ENCODE results near the gene DENND6B. TPM values are rescaled to one million over a fixed set of nuclear protein-coding genes. Genes with fewer than 3 reads are reported as not detected.
A peak's percentile ranks its signal among the peaks of the same experiment; 100 is the strongest.

DENND6B gene
- total and polyA plus RNA-seq, 12 donors = 1.1 to 3.6 (median 2.0) TPM

DNA sequence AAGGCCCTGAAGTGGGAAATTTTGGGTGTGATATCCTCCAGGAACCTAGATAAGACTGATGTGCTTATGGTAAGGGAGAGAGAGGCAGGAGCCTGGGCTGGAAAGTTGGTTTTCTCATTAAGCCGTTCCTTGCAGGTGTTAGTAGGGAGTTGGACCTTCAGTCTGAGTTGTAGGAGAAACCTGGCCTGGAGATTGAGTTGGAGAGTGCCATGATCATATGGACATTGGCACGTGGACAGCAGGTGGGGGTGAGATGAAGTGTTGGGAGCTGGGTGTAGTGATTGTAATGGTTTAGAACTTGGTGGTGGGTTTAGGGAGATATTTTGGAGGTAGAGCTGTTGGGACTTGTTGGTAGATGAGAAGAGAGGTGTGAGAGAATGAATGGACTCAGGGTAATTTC is 21.2 kb upstream of the DENND6B start:
- TF ChIP-seq, protein P1, sequence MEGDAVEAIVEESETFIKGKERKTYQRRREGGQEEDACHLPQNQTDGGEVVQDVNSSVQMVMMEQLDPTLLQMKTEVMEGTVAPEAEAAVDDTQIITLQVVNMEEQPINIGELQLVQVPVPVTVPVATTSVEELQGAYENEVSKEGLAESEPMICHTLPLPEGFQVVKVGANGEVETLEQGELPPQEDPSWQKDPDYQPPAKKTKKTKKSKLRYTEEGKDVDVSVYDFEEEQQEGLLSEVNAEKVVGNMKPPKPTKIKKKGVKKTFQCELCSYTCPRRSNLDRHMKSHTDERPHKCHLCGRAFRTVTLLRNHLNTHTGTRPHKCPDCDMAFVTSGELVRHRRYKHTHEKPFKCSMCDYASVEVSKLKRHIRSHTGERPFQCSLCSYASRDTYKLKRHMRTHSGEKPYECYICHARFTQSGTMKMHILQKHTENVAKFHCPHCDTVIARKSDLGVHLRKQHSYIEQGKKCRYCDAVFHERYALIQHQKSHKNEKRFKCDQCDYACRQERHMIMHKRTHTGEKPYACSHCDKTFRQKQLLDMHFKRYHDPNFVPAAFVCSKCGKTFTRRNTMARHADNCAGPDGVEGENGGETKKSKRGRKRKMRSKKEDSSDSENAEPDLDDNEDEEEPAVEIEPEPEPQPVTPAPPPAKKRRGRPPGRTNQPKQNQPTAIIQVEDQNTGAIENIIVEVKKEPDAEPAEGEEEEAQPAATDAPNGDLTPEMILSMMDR (IDR thresholded peaks at IDR 0.05) = no peak
- H3K9me3 ChIP-seq = no peaks in the 10 kb centered on the region
- H3K36me3 ChIP-seq = peaks cover 0 to 23% (median 0%) of the 10 kb centered on the region in 9 donors
- intact Hi-C loops (cut with DNase I) = no loop called here
- H3K4me1 ChIP-seq = peaks cover 0 to 9% (median 0%) of the 10 kb centered on the region in 9 donors
- no peaks in the 10 kb centered on the region for H3K27me3 ChIP-seq
- no peak overlapping the region for H3K27ac ChIP-seq
- ATAC-seq (no peak), DNase-seq (no peak)
- 63 to 67% methylated on average over 2 of the region's 2 CpGs for WGBS, 2 donors
- H3K4me3 ChIP-seq = no peak overlapping the region

DNA sequence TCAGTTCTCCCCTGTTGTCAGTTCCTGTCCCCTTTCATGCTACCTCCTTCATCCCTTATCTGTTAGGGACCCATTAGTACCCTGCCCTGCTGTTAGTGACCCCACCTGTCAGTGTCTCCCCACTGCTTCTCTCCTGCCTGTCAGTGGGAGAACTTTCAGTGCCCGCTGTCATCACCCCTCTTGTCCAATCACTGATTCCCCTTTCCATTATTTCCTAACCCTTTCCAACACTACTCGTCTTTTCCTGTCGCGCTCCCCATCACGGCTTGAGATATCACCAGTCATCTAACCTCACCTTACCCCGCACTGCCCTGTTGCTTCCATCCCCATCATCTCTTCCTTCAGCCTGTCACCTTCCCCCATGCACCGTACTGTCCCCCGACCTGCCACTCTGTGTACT is 20.3 kb upstream of the DENND6B start:
- Histone ChIP-seq H3K36me3 (peaks cover 0 to 14% (median 0%) of the 10 kb centered on the region in 9 donors), H3K9me3 (no peaks in the 10 kb centered on the region), H3K27me3 (no peaks in the 10 kb centered on the region), H3K27ac (no peak overlapping the region), H3K4me3 (no peak overlapping the region), H3K4me1 (peaks cover 0 to 17% (median 8%) of the 10 kb centered on the region in 9 donors)
- intact Hi-C loops (cut with DNase I) = no loop called here
- ATAC-seq = no peak
- no peak for DNase-seq
- WGBS, 2 donors = 65 to 75% methylated on average over 8 of the region's 8 CpGs
- TF ChIP-seq, protein P1 (IDR thresholded peaks at IDR 0.05) = no peak

DNA sequence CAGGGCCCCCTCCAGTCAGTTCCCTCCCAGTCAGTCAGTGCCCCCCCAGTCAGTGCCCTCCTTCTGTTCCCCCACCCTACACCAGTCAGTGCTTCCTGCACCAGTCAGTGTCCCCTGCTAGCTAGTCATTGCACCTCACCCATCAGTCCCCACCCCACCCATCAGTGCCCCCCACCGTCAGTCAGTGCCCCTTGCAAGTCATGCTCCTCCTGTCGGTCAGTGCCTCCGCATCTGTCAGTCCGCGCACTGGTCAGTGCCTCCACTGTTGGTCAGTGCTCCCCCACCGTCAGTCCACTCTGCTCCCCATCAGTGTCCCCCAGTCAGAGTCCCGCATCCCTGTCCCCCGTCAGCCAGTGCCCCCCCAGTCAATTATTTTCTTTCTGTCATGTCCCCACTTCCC is 19.7 kb upstream of the DENND6B start:
- H3K27ac ChIP-seq = no peak overlapping the region
- H3K9me3 ChIP-seq = no peaks in the 10 kb centered on the region
- H3K27me3 ChIP-seq = no peaks in the 10 kb centered on the region
- H3K4me1 ChIP-seq = peaks cover 0 to 21% (median 12%) of the 10 kb centered on the region in 9 donors
- H3K36me3 ChIP-seq = peaks cover 0 to 7% (median 0%) of the 10 kb centered on the region in 9 donors
- WGBS, 2 donors = 75 to 76% methylated on average over 8 of the region's 8 CpGs
- ATAC-seq (no peak), DNase-seq (no peak)
- H3K4me3 ChIP-seq = no peak overlapping the region
- TF ChIP-seq, protein P1 (IDR thresholded peaks at IDR 0.05) = no peak
- intact Hi-C loops (cut with DNase I) = no loop called here

DNA sequence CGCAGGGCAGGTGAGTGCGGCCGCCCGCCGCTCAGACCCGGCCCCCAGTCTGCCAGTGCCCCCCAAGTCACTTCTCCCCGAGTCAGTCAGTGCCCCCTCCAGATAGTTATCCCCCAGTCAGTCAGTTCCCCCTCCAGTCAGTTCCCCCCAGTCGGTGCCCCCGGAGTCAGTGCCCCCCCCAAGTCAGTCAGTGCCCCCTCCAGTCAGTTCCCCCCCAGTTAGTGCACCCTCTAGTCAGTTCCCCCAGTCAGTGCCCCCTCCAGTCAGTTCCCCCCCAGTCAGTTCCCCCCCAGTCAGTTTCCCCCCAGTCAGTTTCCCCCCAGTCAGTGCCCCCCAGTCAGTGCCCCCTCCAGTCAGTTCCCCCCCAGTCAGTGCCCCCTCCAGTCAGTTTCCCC is 16.7 kb upstream of the DENND6B start:
- intact Hi-C loops (cut with DNase I) = loop anchor here in 7 of 10 donors (2.0 to 5.0 kb wide), 5 partner anchors 71 to 103 kb away; partner anchors contain the start of genes MAPK11 (in 3 of the 7), HDAC10 (in 2 of the 7) and TUBGCP6 (in 2 of the 7)
- Histone ChIP-seq H3K36me3 (peaks cover 0 to 5% (median 0%) of the 10 kb centered on the region in 9 donors), H3K27ac (peak overlapping the region in 9 of 10 donors; percentile 64 to 91 (median 79)), H3K4me3 (peak overlapping the region; percentile 25 to 98 (median 78)), H3K27me3 (no peaks in the 10 kb centered on the region), H3K4me1 (peaks cover 0 to 21% (median 12%) of the 10 kb centered on the region in 9 donors), H3K9me3 (no peaks in the 10 kb centered on the region)
- WGBS, 2 donors = 1 to 3% methylated on average over 4 to 9 of the region's 9 CpGs
- TF ChIP-seq, protein P1 (IDR thresholded peaks at IDR 0.05) = no peak
- no peak for ATAC-seq
- no peak for DNase-seq

Data from heart right ventricle (tissue), 16 donors.